Mesenchymal stem cell (in vitro differentiated cells and primary cell): ENCODE measurements around the gene ZFP62.

Experiments used
- DNase-seq: peaks from one replicate; pipeline ENCODE4 v3.0.0-alpha.2; 2013
- H2AFZ ChIP-seq: one replicate; pipeline ENCODE4 v1.6.1; 2013; ENCODE audit warnings: low read depth, mild to moderate bottlenecking, control low read depth, inconsistent platforms, low read length, moderate library complexity
- H2AK5ac ChIP-seq: 2 replicates; pipeline ENCODE4 v1.6.1; 2013; ENCODE audit warnings: low read length, moderate library complexity, mild to moderate bottlenecking, inconsistent platforms; ENCODE audit not compliant: severe bottlenecking
- H2BK120ac ChIP-seq: one replicate; pipeline ENCODE4 v1.6.1; 2013; ENCODE audit warnings: low read depth, mild to moderate bottlenecking, inconsistent platforms, low read length, moderate library complexity
- H2BK12ac ChIP-seq, 2 experiments: one replicate each; pipeline ENCODE4 v1.6.1; 2013; ENCODE audit warnings: inconsistent platforms in 2 of 2, low read length in 2 of 2, mild to moderate bottlenecking in 2 of 2, moderate library complexity in 2 of 2, control low read depth in 1 of 2
- H2BK15ac ChIP-seq: one replicate; pipeline ENCODE4 v1.6.1; 2013; ENCODE audit warnings: mild to moderate bottlenecking, low read depth, inconsistent platforms; ENCODE audit not compliant: poor library complexity, severe bottlenecking
- H2BK5ac ChIP-seq: 2 replicates; pipeline ENCODE4 v1.6.1; 2013; ENCODE audit warnings: low read depth, mild to moderate bottlenecking, low read length, control low read depth, inconsistent platforms; ENCODE audit not compliant: poor library complexity, severe bottlenecking
- H3K14ac ChIP-seq, 2 experiments: one replicate each; pipeline ENCODE4 v1.6.1; 2013; ENCODE audit warnings: inconsistent platforms in 2 of 2, low read length in 2 of 2, control low read depth in 1 of 2, mild to moderate bottlenecking in 1 of 2, moderate library complexity in 1 of 2
- H3K18ac ChIP-seq, 2 experiments: one replicate each; pipeline ENCODE4 v1.6.1; 2013; ENCODE audit warnings: inconsistent platforms in 2 of 2, low read length in 2 of 2, control low read depth in 1 of 2, low read depth in 1 of 2, mild to moderate bottlenecking in 1 of 2
- H3K23ac ChIP-seq, 2 experiments: one replicate each; pipeline ENCODE4 v1.6.1; 2013; ENCODE audit warnings: inconsistent platforms in 2 of 2, low read length in 2 of 2, mild to moderate bottlenecking in 2 of 2, moderate library complexity in 2 of 2, control low read depth in 1 of 2
- H3K27ac ChIP-seq: 2 replicates; pipeline ENCODE4 v1.5.1; 2013; ENCODE audit warnings: mild to moderate bottlenecking, moderate library complexity, low read length, control low read depth, inconsistent platforms; ENCODE audit not compliant: poor library complexity, severe bottlenecking
- H3K27me3 ChIP-seq, 2 experiments: 2 replicates each; pipeline versions ENCODE4 v1.6.1 to v1.7.0; 2013; ENCODE audit warnings: low read length in 2 of 2, mild to moderate bottlenecking in 2 of 2, moderate library complexity in 2 of 2, control low read depth in 1 of 2, inconsistent platforms in 1 of 2; ENCODE audit not compliant: control insufficient read depth in 1 of 2, insufficient read depth in 1 of 2
- H3K36me3 ChIP-seq, 2 experiments: 2 replicates each; pipeline versions ENCODE4 v1.6.1 to v1.7.0; 2013; ENCODE audit warnings: low read length in 2 of 2, control low read depth in 1 of 2, inconsistent platforms in 1 of 2, low read depth in 1 of 2, mild to moderate bottlenecking in 1 of 2; ENCODE audit not compliant: insufficient read depth in 2 of 2, control insufficient read depth in 1 of 2
- H3K4ac ChIP-seq, 2 experiments: one replicate each; pipeline ENCODE4 v1.6.1; 2013; ENCODE audit warnings: inconsistent platforms in 2 of 2, low read length in 2 of 2, mild to moderate bottlenecking in 2 of 2, moderate library complexity in 2 of 2, control low read depth in 1 of 2, low read depth in 1 of 2
- H3K4me1 ChIP-seq: 2 replicates; pipeline ENCODE4 v1.6.1; 2013; ENCODE audit warnings: low read depth, low read length, control low read depth; ENCODE audit not compliant: control insufficient read depth, insufficient read depth
- H3K4me2 ChIP-seq: 2 replicates; pipeline ENCODE4 v1.6.1; 2013; ENCODE audit warnings: low read length, mild to moderate bottlenecking, inconsistent platforms; ENCODE audit not compliant: poor library complexity, severe bottlenecking
- H3K4me3 ChIP-seq, 2 experiments: 2 replicates each; pipeline versions ENCODE4 v1.5.1 to v1.7.0; 2013; ENCODE audit warnings: low read length in 2 of 2, mild to moderate bottlenecking in 2 of 2, control low read depth in 1 of 2, low read depth in 1 of 2; ENCODE audit not compliant: insufficient read depth in 1 of 2
- H3K79me1 ChIP-seq: replicated peaks from 2 replicates; pipeline ENCODE4 v1.6.1; 2013; ENCODE audit warnings: mild to moderate bottlenecking, control low read depth, low read length, inconsistent platforms; ENCODE audit not compliant: poor library complexity, severe bottlenecking
- H3K9ac ChIP-seq: 2 replicates; pipeline ENCODE4 v1.7.0; 2013; ENCODE audit warnings: mild to moderate bottlenecking, low read length, moderate library complexity
- H3K9me3 ChIP-seq: 2 replicates; pipeline ENCODE4 v1.7.0; 2013; ENCODE audit warnings: mild to moderate bottlenecking, low read length; ENCODE audit not compliant: control insufficient read depth
- H4K8ac ChIP-seq: one replicate; pipeline ENCODE4 v1.6.1; 2013; ENCODE audit warnings: inconsistent platforms, mild to moderate bottlenecking, low read length, moderate library complexity
- H4K91ac ChIP-seq: one replicate; pipeline ENCODE4 v1.6.1; 2013; ENCODE audit warnings: mild to moderate bottlenecking, low read length, inconsistent platforms
- WGBS: methylation state at CpG from one replicate; pipeline ENCODE4 v1.1.7; 2013; ENCODE audit warnings: mixed read lengths; 5-methylcytosine and 5-hydroxymethylcytosine counted together

ZFP62 gene

DNA sequence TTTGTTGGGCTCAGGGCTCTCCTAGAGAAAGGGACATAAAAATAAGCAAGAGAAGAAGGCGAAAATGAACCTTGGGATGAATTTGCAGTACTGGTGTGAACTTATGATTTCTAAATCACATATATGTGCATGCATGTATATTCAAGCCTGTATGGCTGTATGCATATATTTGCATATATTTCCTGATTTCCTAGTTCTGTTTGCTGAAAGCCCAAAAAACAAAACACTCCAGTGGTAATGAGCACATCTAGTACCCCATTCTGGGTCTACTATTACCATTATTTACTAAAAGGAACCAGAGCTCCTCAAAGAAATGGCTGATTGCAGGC lies 7.3 kb downstream of the ZFP62 start:
- Histone ChIP-seq H3K27me3 (no peaks in the 10 kb centered on the region), H3K23ac (no peak overlapping the region), H3K4ac (no peak overlapping the region), H3K4me1 (no peaks in the 10 kb centered on the region), H2BK12ac (no peak overlapping the region), H3K14ac (no peak overlapping the region), H2AFZ (no peak overlapping the region), H3K9me3 (peaks cover 26% of the 10 kb centered on the region), H2BK5ac (no peak overlapping the region), H3K9ac (no peak overlapping the region), H4K8ac (no peak overlapping the region), H3K18ac (no peak overlapping the region), H3K79me1 (peaks cover 36% of the 10 kb centered on the region), H2BK15ac (no peak overlapping the region), H2BK120ac (no peak overlapping the region), H2AK5ac (no peak overlapping the region), H3K4me2 (no peak overlapping the region), H4K91ac (no peak overlapping the region), H3K27ac (no peak overlapping the region), H3K4me3 (no peak overlapping the region), H3K36me3 (peaks cover 30 to 62% of the 10 kb centered on the region in 2 experiments)
- DNase-seq: no peak
- 88% methylated on average over 1 of the region's 1 CpG for WGBS

DNA sequence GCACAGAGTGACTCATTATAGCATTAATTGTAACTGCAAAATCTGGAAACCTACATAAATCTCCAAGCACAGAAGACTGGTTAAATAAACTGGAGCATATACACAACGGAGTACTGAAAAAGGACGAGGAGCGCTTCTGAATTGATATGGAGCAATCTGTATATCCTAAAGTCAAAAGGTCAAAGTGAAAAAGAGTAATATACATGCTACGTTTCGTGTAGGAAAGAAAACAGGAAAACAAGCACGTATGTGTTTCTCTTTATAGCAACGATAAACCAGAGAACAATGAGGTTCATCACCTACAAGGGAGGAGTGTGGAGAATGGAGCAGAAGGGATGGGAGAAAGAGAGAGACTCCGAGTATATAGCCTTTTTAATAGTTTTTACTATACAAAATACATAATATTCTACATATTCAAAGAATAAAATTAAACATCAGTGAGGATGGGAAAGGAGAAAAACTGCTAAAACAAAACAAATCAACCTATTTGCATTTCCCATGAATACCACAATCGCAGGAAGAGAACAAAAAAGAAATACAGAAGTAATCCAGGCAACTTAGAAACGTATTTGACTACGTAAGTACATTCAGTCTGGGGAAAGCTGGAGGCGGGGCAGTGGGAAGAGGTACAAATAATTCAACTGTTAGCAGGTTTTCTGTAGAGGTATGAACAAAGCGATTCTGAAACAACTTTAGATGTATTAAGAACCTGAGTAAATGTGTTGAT lies 7.8 kb downstream of the ZFP62 start:
- Histone ChIP-seq H3K4me3 (no peak overlapping the region), H3K9me3 (peaks cover 32% of the 10 kb centered on the region), H3K4ac (no peak overlapping the region), H3K27ac (no peak overlapping the region), H3K18ac (no peak overlapping the region), H2BK15ac (no peak overlapping the region), H2BK120ac (no peak overlapping the region), H4K8ac (no peak overlapping the region), H2AK5ac (no peak overlapping the region), H3K9ac (no peak overlapping the region), H3K23ac (no peak overlapping the region), H2BK12ac (no peak overlapping the region), H3K27me3 (no peaks in the 10 kb centered on the region), H3K79me1 (peaks cover 33% of the 10 kb centered on the region), H2AFZ (no peak overlapping the region), H3K14ac (no peak overlapping the region), H4K91ac (no peak overlapping the region), H3K4me1 (no peaks in the 10 kb centered on the region), H3K36me3 (peaks cover 32 to 67% of the 10 kb centered on the region in 2 experiments), H2BK5ac (no peak overlapping the region), H3K4me2 (no peak overlapping the region)
- 93% methylated on average over 12 of the region's 13 CpGs for WGBS
- DNase-seq: no peak

DNA sequence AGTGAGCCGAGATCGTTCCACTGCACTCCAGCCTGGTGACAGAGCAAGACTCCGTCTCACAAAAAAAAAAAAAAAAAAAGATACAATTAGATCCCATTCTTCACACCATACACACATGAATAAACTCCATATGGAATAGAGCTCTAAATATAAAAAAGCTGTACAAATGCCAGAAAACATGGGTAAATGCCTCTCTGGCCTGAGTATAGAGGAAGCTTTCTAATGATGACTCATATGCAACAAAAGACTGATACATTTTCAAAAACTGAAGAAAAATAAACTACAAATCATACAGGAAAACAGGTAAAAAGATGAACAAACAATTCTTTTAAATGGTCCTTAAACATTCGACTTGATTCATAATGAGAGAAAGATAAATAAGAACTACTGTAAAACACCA lies 8.6 kb downstream of the ZFP62 start:
- Histone ChIP-seq H3K9ac (no peak overlapping the region), H2BK5ac (no peak overlapping the region), H4K91ac (no peak overlapping the region), H3K9me3 (peaks cover 32% of the 10 kb centered on the region), H3K4me3 (no peak overlapping the region), H3K79me1 (peaks cover 32% of the 10 kb centered on the region), H3K27ac (no peak overlapping the region), H2BK15ac (no peak overlapping the region), H4K8ac (no peak overlapping the region), H3K4me2 (no peak overlapping the region), H3K14ac (no peak overlapping the region), H3K23ac (no peak overlapping the region), H2AK5ac (no peak overlapping the region), H3K27me3 (no peaks in the 10 kb centered on the region), H3K4ac (no peak overlapping the region), H3K36me3 (peaks cover 32 to 75% of the 10 kb centered on the region in 2 experiments), H3K18ac (no peak overlapping the region), H2AFZ (no peak overlapping the region), H2BK12ac (no peak overlapping the region), H3K4me1 (no peaks in the 10 kb centered on the region), H2BK120ac (no peak overlapping the region)
- no peak for DNase-seq
- WGBS: 100% methylated on average over 2 of the region's 4 CpGs

DNA sequence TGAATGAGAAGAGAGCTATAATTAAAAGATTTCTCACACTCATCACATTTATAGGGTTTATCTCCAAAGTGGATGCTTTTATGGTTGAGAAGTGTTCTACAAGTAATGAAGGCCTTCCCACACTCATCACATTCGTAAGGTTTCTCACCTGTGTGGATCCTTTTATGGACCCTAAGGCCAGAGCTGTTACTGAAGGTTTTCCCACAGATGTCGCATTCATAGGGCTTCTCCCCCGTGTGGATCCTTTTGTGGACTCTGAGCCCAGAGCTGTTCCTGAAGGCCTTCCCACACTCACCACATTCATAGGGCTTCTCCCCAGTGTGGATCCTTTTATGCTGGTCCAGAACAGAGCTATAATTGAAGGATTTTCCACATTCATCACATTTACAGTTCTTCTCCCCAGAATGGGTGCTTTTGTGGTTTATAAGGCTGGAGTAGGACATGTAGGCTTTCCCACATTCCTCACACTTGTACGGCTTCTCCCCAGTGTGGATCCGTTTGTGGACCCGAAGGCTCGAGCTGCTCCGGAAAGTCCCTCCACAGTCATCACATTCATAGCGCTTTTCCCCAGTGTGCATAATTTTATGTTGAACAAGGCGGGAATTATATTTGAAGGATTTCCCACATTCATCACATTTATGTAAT lies 10.5 kb downstream of the ZFP62 start:
- Histone ChIP-seq H2BK12ac (no peak overlapping the region), H2AK5ac (no peak overlapping the region), H3K27ac (no peak overlapping the region), H3K79me1 (peaks cover 24% of the 10 kb centered on the region), H4K91ac (no peak overlapping the region), H2AFZ (no peak overlapping the region), H3K36me3 (peaks cover 36 to 84% of the 10 kb centered on the region in 2 experiments), H3K4ac (no peak overlapping the region), H3K4me1 (no peaks in the 10 kb centered on the region), H3K18ac (no peak overlapping the region), H4K8ac (no peak overlapping the region), H2BK120ac (no peak overlapping the region), H3K23ac (no peak overlapping the region), H3K4me3 (peak overlapping the region in 1 of 2 experiments; percentile 10), H3K27me3 (no peaks in the 10 kb centered on the region), H3K9ac (no peak overlapping the region), H2BK5ac (no peak overlapping the region), H3K4me2 (no peak overlapping the region), H3K9me3 (peaks cover 32% of the 10 kb centered on the region), H2BK15ac (no peak overlapping the region), H3K14ac (no peak overlapping the region)
- WGBS: 100% methylated on average over 4 of the region's 10 CpGs
- no peak for DNase-seq
